ENCODE data around the gene DNAI1.

DNAI1 gene

GRCh38 chr9:34490760-34491159, 32.2 kb downstream of the DNAI1 start:
- no peak for DNase-seq (ENCODE audit: low read depth)

- no peak for DNase-seq (ENCODE audit: low read depth)
Measured at GRCh38 chr9:34491596-34491995, 33.0 kb downstream of the DNAI1 start.

GRCh38 chr9:34492051-34492450, 33.4 kb downstream of the DNAI1 start:
- DNase-seq (ENCODE audit: low read depth): no peak

GRCh38 chr9:34493972-34494535, 35.4 kb downstream of the DNAI1 start:
- peak; percentile 29 for DNase-seq (ENCODE audit: low read depth)

- DNase-seq (ENCODE audit: low read depth): no peak
Measured at GRCh38 chr9:34496149-34496712, 37.6 kb downstream of the DNAI1 start.

GRCh38 chr9:34498553-34498952, 39.9 kb downstream of the DNAI1 start:
- DNase-seq (ENCODE audit: low read depth): no peak

GRCh38 chr9:34499076-34499475, 40.5 kb downstream of the DNAI1 start:
- no peak for DNase-seq (ENCODE audit: low read depth)

- no peak for DNase-seq (ENCODE audit: low read depth)
Measured at GRCh38 chr9:34500623-34501267, 42.1 kb downstream of the DNAI1 start.

GRCh38 chr9:34501372-34501771, 42.8 kb downstream of the DNAI1 start:
- no peak for DNase-seq (ENCODE audit: low read depth)

GRCh38 chr9:34501889-34502425, 43.4 kb downstream of the DNAI1 start:
- no peak for DNase-seq (ENCODE audit: low read depth)

- no peak for DNase-seq (ENCODE audit: low read depth)
Measured at GRCh38 chr9:34502471-34502870, 43.9 kb downstream of the DNAI1 start.

- no peak for DNase-seq (ENCODE audit: low read depth)
Measured at GRCh38 chr9:34502891-34503290, 44.3 kb downstream of the DNAI1 start.

GRCh38 chr9:34503406-34503805, 44.8 kb downstream of the DNAI1 start:
- no peak for DNase-seq (ENCODE audit: low read depth)

GRCh38 chr9:34505370-34506120, 46.9 kb downstream of the DNAI1 start:
- DNase-seq (ENCODE audit: low read depth): no peak

GRCh38 chr9:34506623-34507022, 48.0 kb downstream of the DNAI1 start:
- no peak for DNase-seq (ENCODE audit: low read depth)

- no peak for DNase-seq (ENCODE audit: low read depth)
Measured at GRCh38 chr9:34507556-34507955, 49.0 kb downstream of the DNAI1 start.

- no peak for DNase-seq (ENCODE audit: low read depth)
Measured at GRCh38 chr9:34507966-34508365, 49.4 kb downstream of the DNAI1 start.

- no peak for DNase-seq (ENCODE audit: low read depth)
Measured at GRCh38 chr9:34508463-34508862, 49.9 kb downstream of the DNAI1 start.

GRCh38 chr9:34508951-34509350, 50.3 kb downstream of the DNAI1 start:
- no peak for DNase-seq (ENCODE audit: low read depth)

- DNase-seq (ENCODE audit: low read depth): no peak
Measured at GRCh38 chr9:34510497-34511468, 52.2 kb downstream of the DNAI1 start.

Data from HS-27A (cell line).